ENCODE results near the gene CELF1.

GRCh38 chr11:47583844-47584243 is 30.9 kb upstream of the CELF1 start:
- TF ChIP-seq EZH2 (IDR thresholded peaks at IDR 0.05; ENCODE audit: borderline replicate concordance, low read length) (no peak), CTCF (conservative IDR thresholded peaks at IDR 0.05 in 1 of 2, IDR thresholded peaks at IDR 0.05 in 1 of 2; ENCODE audit: extremely low read depth in 1 of 2, insufficient read depth in 1 of 2, low read depth in 1 of 2, low read length in 2 of 2) (no peak)

All from mammary epithelial cell (primary cell).